Endothelial cell of umbilical vein (primary cell): Measurements from ENCODE around the gene RGS7.

Experiments
- CTCF ChIP-seq, 2 donors: IDR thresholded peaks; 1 replicate in 1 of 2; 2 replicates in 1 of 2; pipeline ENCODE4 v1.5.1; 2011; ENCODE audit warnings: low read length in 2 of 2, mild to moderate bottlenecking in 2 of 2, moderate library complexity in 2 of 2, control low read depth in 1 of 2, inconsistent platforms in 1 of 2, low read depth in 1 of 2; ENCODE audit not compliant: insufficient read depth in 1 of 2; ENCODE audit errors: extremely low read depth in 1 of 2
- EZH2 ChIP-seq: IDR thresholded peaks from 2 replicates; pipeline ENCODE4 v1.6.1; 2012; ENCODE audit warnings: borderline replicate concordance, low read depth, mild to moderate bottlenecking, moderate library complexity, low read length, inconsistent platforms; ENCODE audit not compliant: severe bottlenecking

GRCh38 chr1:241020851-241021697 is 335.9 kb downstream of the RGS7 start:
- TF ChIP-seq EZH2 (no peak), CTCF (IDR thresholded peaks at IDR 0.05; ENCODE audit: extremely low read depth in 1 of 2, insufficient read depth in 1 of 2, low read depth in 1 of 2, low read length in 2 of 2) (no peak)
